Left ventricle myocardium inferior (tissue), 1 donor: ENCODE data around the gene POC1B. TPM values are rescaled to one million over a fixed set of nuclear protein-coding genes. Genes with fewer than 3 reads are reported as not detected.

Experiments
- DNase-seq: peaks from one replicate; pipeline ENCODE4 v3.0.0-alpha.2; 2020
- H3K27ac ChIP-seq: fragments of 200-600 bp; replicated peaks from 2 replicates; pipeline ENCODE4 v1.8.0; 2021
- H3K27me3 ChIP-seq: fragments of 200-600 bp; 2 replicates; pipeline ENCODE4 v1.8.0; 2021; ENCODE audit warnings: low read depth
- H3K36me3 ChIP-seq: fragments of 200-600 bp; 2 replicates; pipeline ENCODE4 v1.8.0; 2021
- H3K4me1 ChIP-seq: fragments of 200-600 bp; 2 replicates; pipeline ENCODE4 v1.8.0; 2021
- H3K4me3 ChIP-seq: fragments of 200-600 bp; 2 replicates; pipeline ENCODE4 v1.8.0; 2021; ENCODE audit warnings: mild to moderate bottlenecking, moderate library complexity
- H3K9me3 ChIP-seq: fragments of 200-600 bp; replicated peaks from 2 replicates; pipeline ENCODE4 v1.8.0; 2021
- intact Hi-C: fragments of 100-400 bp; cut with micrococcal nuclease; formaldehyde crosslinking; loops from one replicate; pipeline ENCODE4 v1.11.0; 2022
- total RNA-seq: library from RNA; stranded (reverse); fragmentation: NEBNext Ultra II Directional; extraction: Animal tissue kit (Norgen Biotek cat#: 25700); gene quantifications from one replicate; pipeline ENCODE4 v1.2.1, GENCODE V29; 2021
- TF ChIP-seq, protein P1 (sequence below): fragments of 200-600 bp; IDR thresholded peaks from 2 replicates; pipeline ENCODE4 v1.8.0; 2021; ENCODE audit warnings: antibody characterized with exemption, mild to moderate bottlenecking, borderline replicate concordance
- donor health status: DM: no; HTN: yes; CAD: no; lungs with severe emphysema.

The POC1B gene
- total RNA-seq, 1 donor from 2014 or later = 8.6 TPM

DNA sequence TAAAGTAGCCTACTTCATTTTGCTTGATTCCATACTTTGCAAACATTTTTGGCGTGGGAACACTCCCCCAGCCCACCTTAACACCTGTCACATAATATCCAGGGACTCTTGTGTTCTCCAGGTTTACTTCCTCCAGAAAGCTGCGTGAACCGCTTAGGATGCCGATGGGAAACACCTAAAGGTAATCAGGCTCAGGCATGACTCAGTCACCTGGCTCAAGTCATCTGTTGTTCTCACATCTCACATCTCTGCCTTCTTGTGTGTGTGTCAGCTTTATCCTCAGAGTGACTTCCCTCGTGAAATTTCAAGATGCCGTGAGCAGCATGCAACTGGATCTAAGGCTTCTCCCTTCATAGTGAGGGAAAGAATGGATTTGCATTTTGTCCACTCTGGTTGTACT lies 125.4 kb downstream of the POC1B start:
- DNase-seq = no peak
- TF ChIP-seq, protein P1, sequence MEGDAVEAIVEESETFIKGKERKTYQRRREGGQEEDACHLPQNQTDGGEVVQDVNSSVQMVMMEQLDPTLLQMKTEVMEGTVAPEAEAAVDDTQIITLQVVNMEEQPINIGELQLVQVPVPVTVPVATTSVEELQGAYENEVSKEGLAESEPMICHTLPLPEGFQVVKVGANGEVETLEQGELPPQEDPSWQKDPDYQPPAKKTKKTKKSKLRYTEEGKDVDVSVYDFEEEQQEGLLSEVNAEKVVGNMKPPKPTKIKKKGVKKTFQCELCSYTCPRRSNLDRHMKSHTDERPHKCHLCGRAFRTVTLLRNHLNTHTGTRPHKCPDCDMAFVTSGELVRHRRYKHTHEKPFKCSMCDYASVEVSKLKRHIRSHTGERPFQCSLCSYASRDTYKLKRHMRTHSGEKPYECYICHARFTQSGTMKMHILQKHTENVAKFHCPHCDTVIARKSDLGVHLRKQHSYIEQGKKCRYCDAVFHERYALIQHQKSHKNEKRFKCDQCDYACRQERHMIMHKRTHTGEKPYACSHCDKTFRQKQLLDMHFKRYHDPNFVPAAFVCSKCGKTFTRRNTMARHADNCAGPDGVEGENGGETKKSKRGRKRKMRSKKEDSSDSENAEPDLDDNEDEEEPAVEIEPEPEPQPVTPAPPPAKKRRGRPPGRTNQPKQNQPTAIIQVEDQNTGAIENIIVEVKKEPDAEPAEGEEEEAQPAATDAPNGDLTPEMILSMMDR = no peak

DNA sequence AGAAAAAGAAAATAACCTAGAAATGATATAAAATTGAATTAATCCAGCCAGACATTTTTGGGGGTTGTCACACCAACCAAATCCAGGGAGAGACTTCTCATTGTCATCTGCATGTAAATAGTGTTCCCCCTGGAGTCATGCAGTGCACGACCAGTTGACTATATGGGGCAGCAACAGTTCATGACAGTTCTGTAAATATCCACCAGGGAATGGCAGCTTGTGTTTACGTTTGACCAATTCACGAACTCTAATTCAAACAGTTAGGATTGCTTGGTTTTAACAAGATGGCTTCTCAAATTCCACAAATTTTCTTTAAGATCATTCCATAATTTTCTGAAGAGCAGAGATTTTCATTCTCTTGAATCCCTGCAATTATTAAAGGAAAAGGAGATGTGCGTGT lies 130.1 kb downstream of the POC1B start:
- no peaks in the 10 kb centered on the region for H3K27me3 ChIP-seq
- no peaks in the 10 kb centered on the region for H3K36me3 ChIP-seq
- H3K4me1 ChIP-seq = peaks cover 5% of the 10 kb centered on the region
- H3K4me3 ChIP-seq = no peak overlapping the region
- no peaks in the 10 kb centered on the region for H3K9me3 ChIP-seq
- no peak for DNase-seq
- intact Hi-C loops = no loop called here
- no peak overlapping the region for H3K27ac ChIP-seq
- TF ChIP-seq, protein P1 = no peak

More for the DNA sequence above, 125.4 kb downstream of the POC1B start:
- Histone ChIP-seq H3K27ac (no peak overlapping the region), H3K27me3 (no peaks in the 10 kb centered on the region), H3K4me1 (no peaks in the 10 kb centered on the region), H3K4me3 (no peak overlapping the region), H3K9me3 (no peaks in the 10 kb centered on the region), H3K36me3 (no peaks in the 10 kb centered on the region)
- intact Hi-C loops = no loop called here

DNA sequence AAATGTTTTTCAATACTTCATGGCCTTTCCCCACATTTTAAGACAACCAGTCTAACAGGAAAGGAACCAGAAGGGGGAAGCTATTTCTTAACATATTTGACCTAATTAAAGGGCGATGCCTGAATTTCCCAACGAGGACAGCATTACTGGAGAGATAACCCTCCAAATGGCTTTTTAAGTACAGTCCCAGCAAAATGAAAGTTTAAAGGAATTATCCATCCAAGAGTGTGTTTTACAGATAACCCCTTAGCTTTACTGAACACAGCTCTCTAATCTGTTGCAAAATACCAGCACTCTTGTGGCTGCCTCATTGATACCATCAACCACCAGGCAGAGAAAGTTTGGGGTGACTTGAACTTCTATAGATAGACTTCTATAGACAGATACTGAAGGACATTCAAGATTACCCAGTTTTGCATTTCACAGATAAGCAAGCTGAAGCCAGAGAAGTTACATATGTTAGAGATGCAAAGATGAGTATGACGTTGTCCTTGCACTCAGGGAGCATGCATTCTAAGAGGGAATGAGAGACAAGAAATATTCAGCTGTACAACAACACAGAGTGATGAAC lies 132.2 kb downstream of the POC1B start:
- intact Hi-C loops = no loop called here
- Histone ChIP-seq H3K9me3 (no peaks in the 10 kb centered on the region), H3K4me3 (no peak overlapping the region), H3K27me3 (no peaks in the 10 kb centered on the region), H3K36me3 (no peaks in the 10 kb centered on the region), H3K4me1 (peaks cover 25% of the 10 kb centered on the region), H3K27ac (no peak overlapping the region)
- TF ChIP-seq, protein P1 = no peak
- DNase-seq = no peak

DNA sequence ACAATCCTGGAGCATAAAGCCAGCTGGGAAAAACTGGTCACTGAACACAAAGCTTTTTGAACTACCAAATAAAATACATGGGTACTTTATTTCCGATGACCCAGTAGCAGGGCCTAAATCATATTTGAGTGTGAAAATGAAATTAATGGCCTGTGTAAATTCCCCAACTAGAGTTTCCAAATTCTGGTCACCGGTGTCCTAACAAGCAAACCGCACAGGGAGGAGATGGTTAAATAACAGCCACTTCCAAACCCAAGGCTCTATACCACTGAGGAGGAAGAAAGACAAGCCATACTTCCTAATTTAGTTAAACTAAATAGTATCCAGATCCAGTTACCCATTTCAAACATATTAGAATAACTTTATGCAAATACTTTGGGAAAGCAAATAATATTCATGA lies 133.5 kb downstream of the POC1B start:
- Histone ChIP-seq H3K27me3 (no peaks in the 10 kb centered on the region), H3K9me3 (no peaks in the 10 kb centered on the region), H3K4me1 (peaks cover 25% of the 10 kb centered on the region), H3K4me3 (no peak overlapping the region), H3K27ac (no peak overlapping the region), H3K36me3 (no peaks in the 10 kb centered on the region)
- intact Hi-C loops = no loop called here
- TF ChIP-seq, protein P1 = no peak
- DNase-seq = no peak

DNA sequence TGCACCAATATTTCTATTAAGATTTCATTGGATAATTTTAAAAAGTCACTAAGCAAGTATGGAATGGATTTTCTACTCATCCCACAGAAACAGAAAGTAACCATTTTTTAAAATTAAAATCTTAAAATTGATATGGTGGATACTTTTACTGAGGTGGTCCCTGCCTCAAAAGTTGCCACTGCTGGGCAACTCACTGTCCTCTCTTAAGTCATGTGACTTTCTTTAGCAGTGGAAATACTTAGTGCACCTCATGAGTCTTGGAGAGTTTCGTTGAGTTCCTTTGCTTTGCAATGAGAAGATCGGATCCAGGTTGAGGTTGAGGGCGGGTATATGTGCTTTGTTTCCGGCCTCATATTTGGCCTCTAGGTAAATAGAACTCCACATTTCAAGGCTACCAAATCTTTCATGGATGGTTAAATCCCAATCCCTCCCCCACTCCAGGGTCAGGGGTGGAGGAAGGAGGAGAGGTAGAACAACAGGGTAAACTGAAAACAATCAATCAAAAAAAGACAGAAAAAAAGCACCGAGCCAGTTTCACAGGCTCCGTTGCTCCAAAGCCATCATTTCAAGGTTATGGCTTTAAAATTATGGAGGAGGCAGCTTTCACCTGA lies 134.0 kb downstream of the POC1B start:
- TF ChIP-seq, protein P1 = no peak
- H3K36me3 ChIP-seq = no peaks in the 10 kb centered on the region
- H3K27ac ChIP-seq = no peak overlapping the region

More for the DNA sequence above, 134.0 kb downstream of the POC1B start:
- no peaks in the 10 kb centered on the region for H3K27me3 ChIP-seq
- intact Hi-C loops = no loop called here
- DNase-seq = no peak
- peaks cover 25% of the 10 kb centered on the region for H3K4me1 ChIP-seq
- no peak overlapping the region for H3K4me3 ChIP-seq
- H3K9me3 ChIP-seq = no peaks in the 10 kb centered on the region
